HCT116 (cell line): Measurements from ENCODE around the gene GATAD2A. TPM values are rescaled to one million over a fixed set of nuclear protein-coding genes. Genes with fewer than 3 reads are reported as not detected.

Experiments
- ATAC-seq: fragments of 200-7000 bp; cut with Tn5 transposase; 2 replicates; pipeline ENCODE4 v1.9.1; 2020; ENCODE audit warnings: mild to moderate bottlenecking, moderate library complexity
- BruUV-seq: library from RNA; stranded (reverse); fragments of 400-500 nt; replicated peaks from 2 replicates; lab custom pipeline; 2021; lab: Mats Ljungman, UMichigan
- CTCF ChIA-PET: fragments of 300-600 bp; sonication (Branson Sonifier 250); formaldehyde crosslinking; loops from one replicate; lab custom pipeline; 2021; ENCODE audit warnings: antibody characterized with exemption; lab: Charles Lee
- POLR2A ChIA-PET: fragments of 300-600, 350-600 bp; sonication (Branson Sonifier 250); formaldehyde crosslinking; loops from one replicate; lab custom pipeline; 2021; ENCODE audit warnings: antibody characterized with exemption; lab: Charles Lee
- RAD21 ChIA-PET, 2 experiments: fragments of 300-600 bp; sonication (Branson Sonifier 250); formaldehyde crosslinking; loops; one replicate each; lab custom pipeline; 2023; ENCODE audit warnings: low total read pairs in 2 of 2; ENCODE audit not compliant: uncharacterized antibody in 2 of 2, unreplicated experiment in 2 of 2, low non-redundant PET in 1 of 2; lab: Charles Lee
- DNase-seq: peaks from one replicate; pipeline ENCODE4 v3.0.0-alpha.2; 2010; ENCODE audit warnings: low read depth, low spot score
- H2AFZ ChIP-seq: fragments of 200-600 bp; shearing (Covaris generic), sonication (generic); 2 replicates; pipeline ENCODE4 v1.6.1; 2017; ENCODE audit warnings: low read depth, mixed run types, mixed read lengths, antibody characterized with exemption, low read length; ENCODE audit not compliant: poor library complexity, severe bottlenecking
- H3K27ac ChIP-seq: 2 replicates; pipeline ENCODE4 v1.5.1; 2012; ENCODE audit warnings: low read depth, low read length
- H3K27me3 ChIP-seq: fragments of 200-600 bp; sonication (generic); 2 replicates; pipeline ENCODE4 v1.6.1; 2016; ENCODE audit warnings: mixed run types, low read length, mixed read lengths; ENCODE audit not compliant: insufficient read depth
- H3K36me3 ChIP-seq, 2 experiments: fragments of 200-500 bp in 1 of 2; fragments of 200-600 bp in 1 of 2; sonication (Bioruptor generic) in 1 of 2; sonication (generic) in 1 of 2; 2 replicates each; pipeline versions ENCODE4 v1.5.1 to v1.6.1; 2014 to 2016; ENCODE audit warnings: low read length in 2 of 2, inconsistent platforms in 1 of 2, mixed read lengths in 1 of 2, mixed run types in 1 of 2; ENCODE audit not compliant: insufficient read depth in 2 of 2, control insufficient read depth in 1 of 2
- H3K4me1 ChIP-seq, 2 experiments: fragments of 200-600 bp in 1 of 2; sonication (generic) in 1 of 2; 2 replicates each; pipeline versions ENCODE4 v1.5.1 to v1.6.1; 2012 to 2017; ENCODE audit warnings: low read length in 2 of 2, inconsistent platforms in 1 of 2, mild to moderate bottlenecking in 1 of 2, mixed read lengths in 1 of 2, mixed run types in 1 of 2, moderate library complexity in 1 of 2; ENCODE audit not compliant: insufficient read depth in 2 of 2, control insufficient read depth in 1 of 2
- H3K4me2 ChIP-seq: fragments of 200-600 bp; sonication (generic); 2 replicates; pipeline ENCODE4 v1.6.1; 2017; ENCODE audit warnings: mixed run types, low read length, mixed read lengths
- H3K4me3 ChIP-seq, 2 experiments: fragments of 200-600 bp in 1 of 2; sonication (generic) in 1 of 2; replicated peaks in 1 of 2; 2 replicates each; pipeline ENCODE4 v1.5.1; 2011 to 2016; ENCODE audit warnings: low read length in 2 of 2, control low read depth in 1 of 2, low read depth in 1 of 2, mild to moderate bottlenecking in 1 of 2, mixed read lengths in 1 of 2, mixed run types in 1 of 2
- H3K79me2 ChIP-seq: fragments of 200-600 bp; sonication (generic); 2 replicates; pipeline ENCODE4 v1.6.1; 2017; ENCODE audit warnings: mild to moderate bottlenecking, mixed run types, low read length, moderate library complexity, mixed read lengths; ENCODE audit not compliant: insufficient read depth
- H3K9ac ChIP-seq: fragments of 200-600 bp; sonication (generic); 2 replicates; pipeline ENCODE4 v1.6.1; 2016; ENCODE audit warnings: low read length, mixed read lengths
- H3K9me2 ChIP-seq: fragments of 200-600 bp; sonication (generic), shearing (Covaris generic); 2 replicates; pipeline ENCODE4 v1.6.1; 2017; ENCODE audit warnings: mixed run types, mild to moderate bottlenecking, moderate library complexity; ENCODE audit not compliant: insufficient read depth
- H3K9me3 ChIP-seq, 2 experiments: fragments of 200-500 bp in 1 of 2; fragments of 200-600 bp in 1 of 2; sonication (Bioruptor generic) in 1 of 2; sonication (generic) in 1 of 2; 2 replicates each; pipeline ENCODE4 v1.6.1; 2014 to 2017; ENCODE audit warnings: low read length in 2 of 2, mixed read lengths in 2 of 2, inconsistent platforms in 1 of 2, low read depth in 1 of 2, mild to moderate bottlenecking in 1 of 2, mixed run types in 1 of 2, moderate library complexity in 1 of 2; ENCODE audit not compliant: control insufficient read depth in 1 of 2, insufficient read depth in 1 of 2
- H4K20me1 ChIP-seq: fragments of 200-600 bp; sonication (generic), shearing (Covaris generic); 2 replicates; pipeline ENCODE4 v1.6.1; 2017; ENCODE audit warnings: mixed run types, mild to moderate bottlenecking, moderate library complexity; ENCODE audit not compliant: insufficient read depth
- ATF3 ChIP-seq: IDR thresholded peaks from 2 replicates; pipeline ENCODE4 v1.6.1; 2012
- CBX3 ChIP-seq: IDR thresholded peaks from 2 replicates; pipeline ENCODE4 v1.6.1; 2012; ENCODE audit warnings: low read depth
- CEBPB ChIP-seq: IDR thresholded peaks from 2 replicates; pipeline ENCODE4 v1.6.1; 2012; ENCODE audit warnings: low read depth
- CTCF ChIP-seq, 3 experiments: fragments of 200-600 bp in 1 of 3; sonication (generic) in 1 of 3; IDR thresholded peaks in 2 of 3; conservative IDR thresholded peaks in 1 of 3; 2 replicates each; pipeline ENCODE4 v1.5.1; 2012 to 2017; ENCODE audit warnings: low read depth in 2 of 3, low read length in 2 of 3, antibody characterized with exemption in 1 of 3, borderline replicate concordance in 1 of 3, control low read depth in 1 of 3, mild to moderate bottlenecking in 1 of 3, mixed read lengths in 1 of 3, mixed run types in 1 of 3, moderate library complexity in 1 of 3; ENCODE audit not compliant: insufficient read depth in 1 of 3
- EGR1 ChIP-seq: IDR thresholded peaks from 2 replicates; pipeline ENCODE4 v1.6.1; 2012; ENCODE audit warnings: low read depth
- EZH2phosphoT487 ChIP-seq: fragments of 200-600 bp; IDR thresholded peaks from 2 replicates; pipeline ENCODE4 v1.6.1; 2018; ENCODE audit warnings: antibody characterized with exemption, borderline replicate concordance
- FOSL1 ChIP-seq: IDR thresholded peaks from 2 replicates; pipeline ENCODE4 v1.6.1; 2012; ENCODE audit warnings: low read depth
- MAX ChIP-seq: IDR thresholded peaks from 2 replicates; pipeline ENCODE4 v1.6.1; 2012
- POLR2A ChIP-seq: IDR thresholded peaks from 2 replicates; pipeline ENCODE4 v1.7.0; 2011; ENCODE audit warnings: borderline replicate concordance; ENCODE audit not compliant: insufficient read depth, insufficient read length; ENCODE audit errors: extremely low read depth
- POLR2AphosphoS5 ChIP-seq: IDR thresholded peaks from 2 replicates; pipeline ENCODE4 v1.6.1; 2011; ENCODE audit warnings: mild to moderate bottlenecking, low read depth, low read length, moderate library complexity
- REST ChIP-seq: IDR thresholded peaks from 2 replicates; pipeline ENCODE4 v1.6.1; 2012; ENCODE audit warnings: low read depth
- SRF ChIP-seq: IDR thresholded peaks from 2 replicates; pipeline ENCODE4 v1.6.1; 2012; ENCODE audit warnings: low read depth
- TCF7L2 ChIP-seq: IDR thresholded peaks from 2 replicates; pipeline ENCODE4 v1.7.0; 2011; ENCODE audit warnings: borderline replicate concordance, inconsistent platforms; ENCODE audit not compliant: insufficient read depth, insufficient read length; ENCODE audit errors: extremely low read depth
- YY1 ChIP-seq: IDR thresholded peaks from 2 replicates; pipeline ENCODE4 v1.6.1; 2011; ENCODE audit warnings: low read length, low read depth, moderate library complexity, mild to moderate bottlenecking; ENCODE audit not compliant: insufficient replicate concordance; ENCODE audit errors: extremely low read depth
- ZBTB33 ChIP-seq: IDR thresholded peaks from 2 replicates; pipeline ENCODE4 v1.6.1; 2011; ENCODE audit warnings: mild to moderate bottlenecking, low read length, moderate library complexity; ENCODE audit not compliant: insufficient replicate concordance; ENCODE audit errors: extremely low read depth
- ZFX ChIP-seq: fragments of 450-650 bp; IDR thresholded peaks from 2 replicates; pipeline ENCODE4 v1.6.1; 2017
- ZNF274 ChIP-seq: fragments of 200-500 bp; sonication (Bioruptor generic); IDR thresholded peaks from 2 replicates; pipeline ENCODE4 v1.6.1; 2014; ENCODE audit warnings: mild to moderate bottlenecking, low read depth, low read length, inconsistent platforms
- intact Hi-C: fragments of 100-400 bp; cut with micrococcal nuclease; formaldehyde crosslinking; loops from 2 replicates; pipeline ENCODE4 v1.10.0; 2022
- total RNA-seq: library from RNA; stranded (reverse); gene quantifications from one replicate; pipeline ENCODE4 v1.2.1, GENCODE V29; 2021; ENCODE audit not compliant: unreplicated experiment

The GATAD2A gene
- total RNA-seq, 1 experiment from 2014 or later: 130 TPM

- intact Hi-C loops: loop anchor here (2.0 kb wide), 1 partner anchor 20 kb away; the partner anchor contains the start of gene GATAD2A
- no peak for ATAC-seq
- H3K4me3 ChIP-seq: no peak overlapping the region
- H3K4me2 ChIP-seq: peak overlapping the region; percentile 69
- RAD21 ChIA-PET: no interaction called here
- H3K27me3 ChIP-seq: no peaks in the 10 kb centered on the region
- H3K9ac ChIP-seq: no peak overlapping the region
- H3K36me3 ChIP-seq: no peaks in the 10 kb centered on the region
- no peak for TF ChIP-seq YY1
- no peak for TF ChIP-seq POLR2AphosphoS5
- no peak for TF ChIP-seq POLR2A
- TF ChIP-seq REST: no peak
- no peak for TF ChIP-seq ZFX
- no peak for TF ChIP-seq ATF3
- no peak for TF ChIP-seq FOSL1
- no peak for TF ChIP-seq SRF
- TF ChIP-seq TCF7L2: no peak
- no peak for TF ChIP-seq ZNF274
- TF ChIP-seq CEBPB: no peak
- no peak for TF ChIP-seq MAX
- no peak for TF ChIP-seq CTCF (IDR thresholded peaks at IDR 0.05 in 2 of 3, conservative IDR thresholded peaks at IDR 0.05 in 1 of 3; ENCODE audit: borderline replicate concordance in 1 of 3, insufficient read depth in 1 of 3, low read depth in 2 of 3, low read length in 2 of 3)
- no peak for TF ChIP-seq CBX3
- no peak for TF ChIP-seq EGR1
- no peak for TF ChIP-seq ZBTB33
- no peak for TF ChIP-seq EZH2phosphoT487
- TF ChIP-seq, all 23 proteins: peak for 0
- no peak for DNase-seq
- H4K20me1 ChIP-seq: no peaks in the 10 kb centered on the region
- H3K79me2 ChIP-seq: peaks cover 35% of the 10 kb centered on the region
- TSS peak; percentile 82 for BruUV-seq
- H3K4me1 ChIP-seq: peaks cover 23 to 47% of the 10 kb centered on the region in 2 experiments
- no peaks in the 10 kb centered on the region for H3K9me3 ChIP-seq
- peak overlapping the region; percentile 54; the same call in 1 of the 2 replicates for H3K27ac ChIP-seq
- ChIA-PET CTCF (no interaction called here), POLR2A (no interaction called here)
- no peak overlapping the region for H2AFZ ChIP-seq
- H3K9me2 ChIP-seq: no peaks in the 10 kb centered on the region
Measured at GRCh38 chr19:19384486-19384885, 21.0 kb upstream of the GATAD2A start.
